ENCODE data around the gene FERMT3. TPM values are rescaled to one million over a fixed set of nuclear protein-coding genes. Genes with fewer than 3 reads are reported as not detected.

Gene FERMT3
- total and polyA plus RNA-seq, 2 of the 8 experiments (the other 6 are each of a cell fraction or from before 2014, with no cell fraction given) = 1.4 to 3.7 TPM

GRCh38 chr11:64231546-64231945 is 25.0 kb downstream of the FERMT3 start:
- H2BK120ac ChIP-seq (replicated peaks; ENCODE audit: low read depth, low read length) = no peak overlapping the region
- no peak for TF ChIP-seq SUZ12 (IDR thresholded peaks at IDR 0.05; ENCODE audit: low read length)
- peak overlapping the region in 1 of 2 experiments; percentile 97; a peak in 1 of 4 replicates for H3K4me2 ChIP-seq (ENCODE audit: insufficient read depth in 1 of 2, low read depth in 2 of 2, low read length in 2 of 2)
- ChIA-PET POLR2A (ENCODE audit: partially characterized antibody) (interaction anchor here (1.0 to 11.9 kb wide), 10 partner anchors 15 to 1375 kb away, joined by 3 to 190 read pairs (median 4); partner anchors contain the start of genes FERMT3, FKBP2, PLCB3 and PPP1R14B), CTCF (ENCODE audit: partially characterized antibody) (interaction anchor here (0.7 to 8.6 kb wide), 7 partner anchors 12 to 124 kb away, joined by 3 to 51 read pairs (median 4); partner anchors contain the start of genes BAD, FERMT3, PLCB3 and PPP1R14B)
- no peak overlapping the region for H3K14ac ChIP-seq (ENCODE audit: insufficient read length)
- H2BK12ac ChIP-seq (ENCODE audit: low read depth, low read length) = no peak overlapping the region
- H2BK15ac ChIP-seq (ENCODE audit: low read length) = no peak overlapping the region
- H3K79me1 ChIP-seq (ENCODE audit: low read depth, low read length) = no peaks in the 10 kb centered on the region; the same call in 1 of the 2 replicates
- H3K79me2 ChIP-seq (ENCODE audit: control insufficient read depth in 1 of 2, insufficient read depth in 2 of 2, low read length in 2 of 2) = no peaks in the 10 kb centered on the region
- no peak overlapping the region for H3K9ac ChIP-seq (replicated peaks in 1 of 4; ENCODE audit: extremely low read depth in 1 of 4, low read depth in 3 of 4, low read length in 3 of 4)
- H3K23ac ChIP-seq (ENCODE audit: insufficient read length) = no peak overlapping the region
- no peak overlapping the region for H3K27ac ChIP-seq (ENCODE audit: low read depth, low read length)
- no peak overlapping the region for H2AFZ ChIP-seq (ENCODE audit: low read length)
- 0 out of 8 replicates have a peak overlapping the region, but pooled peaks of 1 of the 4 experiments have one; percentile 80 for H3K4me3 ChIP-seq (ENCODE audit: extremely low read depth in 1 of 4, insufficient read depth in 2 of 4, low read depth in 3 of 4, low read length in 4 of 4)
- H3K27me3 ChIP-seq (replicated peaks in 1 of 4; ENCODE audit: control insufficient read depth in 3 of 4, extremely low read depth in 1 of 4, insufficient read depth in 3 of 4, low read length in 3 of 4) = peaks cover 0 to 12% (median 6%) of the 10 kb centered on the region in 4 experiments; a peak in 4 of 7 replicates
- no peaks in the 10 kb centered on the region for H3K36me3 ChIP-seq (ENCODE audit: control insufficient read depth in 2 of 4, insufficient read depth in 4 of 4, low read length in 3 of 4)
- no peak overlapping the region for H3K4ac ChIP-seq (replicated peaks; ENCODE audit: insufficient read length, low read depth, low read length)
- no peak overlapping the region for H4K91ac ChIP-seq (replicated peaks; ENCODE audit: insufficient read length, low read length)
- no peak overlapping the region for H4K5ac ChIP-seq (ENCODE audit: insufficient read length, low read depth, low read length)
- H4K8ac ChIP-seq (ENCODE audit: extremely low read depth, insufficient read depth, low read length) = no peak overlapping the region; the same call in 1 of the 2 replicates
- no peak overlapping the region for H3K18ac ChIP-seq (ENCODE audit: extremely low read depth, low read length)
- peaks cover 0 to 29% (median 12%) of the 10 kb centered on the region in 4 experiments; a peak in 6 of 7 replicates for H3K4me1 ChIP-seq (replicated peaks in 1 of 4; ENCODE audit: control insufficient read depth in 3 of 4, insufficient read depth in 4 of 4, low read length in 3 of 4)
- peaks cover 15% of the 10 kb centered on the region for H3K23me2 ChIP-seq (ENCODE audit: low read depth, low read length)
- FAIRE-seq (no peak), DNase-seq (ENCODE audit: low read depth in 1 of 2, low spot score in 2 of 2) (no peak)
- H4K20me1 ChIP-seq (replicated peaks in 1 of 2; ENCODE audit: control insufficient read depth in 1 of 2, insufficient read depth in 2 of 2, low read length in 2 of 2) = peaks cover 0 to 6% of the 10 kb centered on the region in 2 experiments
- no peaks in the 10 kb centered on the region for H3K9me3 ChIP-seq (ENCODE audit: insufficient read depth in 2 of 2, low read depth in 1 of 2, low read length in 1 of 2)
- WGBS, 2 experiments (ENCODE audit: extremely low coverage in 1 of 2, insufficient coverage in 1 of 2, insufficient read length in 1 of 2, insufficient replicate concordance in 2 of 2, low coverage in 1 of 2, low lambda C conversion rate in 2 of 2, missing lambda C conversion rate in 1 of 2) = 89% methylated on average over 7 of the region's 7 CpGs; no CpG with 5 or more reads in 1 of the 2 experiments
- no peak overlapping the region for H3K56ac ChIP-seq (replicated peaks; ENCODE audit: insufficient read length, low read depth, low read length)
- no peak overlapping the region for H2AK5ac ChIP-seq (ENCODE audit: low read depth, low read length)
- no peak overlapping the region for H2BK5ac ChIP-seq (ENCODE audit: low read depth, low read length)
- H2BK20ac ChIP-seq (ENCODE audit: low read length) = no peak overlapping the region

All from H1 (cell line).